ENCODE data around the gene ADPRS. TPM values are rescaled to one million over a fixed set of nuclear protein-coding genes. Genes with fewer than 3 reads are reported as not detected.

The ADPRS gene
- total RNA-seq, 1 donor from 2014 or later = 27.6 TPM

GRCh38 chr1:36128905-36129206 lies 40.2 kb downstream of the ADPRS start:
- intact Hi-C loops (cut with micrococcal nuclease) = no loop called here

GRCh38 chr1:36132029-36132428 lies 43.3 kb downstream of the ADPRS start:
- intact Hi-C loops (cut with micrococcal nuclease) = no loop called here

DNA sequence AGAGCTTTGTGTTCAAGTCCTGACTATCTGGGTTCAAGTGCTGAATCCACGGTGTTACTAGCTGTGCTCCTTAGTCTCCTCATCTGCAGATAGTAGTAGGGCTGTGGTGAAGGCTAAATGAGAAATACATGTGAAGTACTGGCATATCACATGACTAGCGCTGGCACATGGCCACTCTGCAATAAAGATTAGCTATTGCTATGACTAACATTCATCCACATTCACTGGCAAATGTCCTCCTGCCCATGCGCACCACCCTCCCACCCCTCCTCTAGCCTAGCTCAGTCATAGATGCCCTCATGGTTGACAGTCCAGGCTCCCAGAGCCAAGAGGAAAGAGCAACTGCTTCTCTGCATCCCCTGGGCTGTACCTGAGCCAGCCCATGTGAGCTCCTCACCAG lies 44.8 kb downstream of the ADPRS start:
- intact Hi-C loops (cut with micrococcal nuclease) = no loop called here

DNA sequence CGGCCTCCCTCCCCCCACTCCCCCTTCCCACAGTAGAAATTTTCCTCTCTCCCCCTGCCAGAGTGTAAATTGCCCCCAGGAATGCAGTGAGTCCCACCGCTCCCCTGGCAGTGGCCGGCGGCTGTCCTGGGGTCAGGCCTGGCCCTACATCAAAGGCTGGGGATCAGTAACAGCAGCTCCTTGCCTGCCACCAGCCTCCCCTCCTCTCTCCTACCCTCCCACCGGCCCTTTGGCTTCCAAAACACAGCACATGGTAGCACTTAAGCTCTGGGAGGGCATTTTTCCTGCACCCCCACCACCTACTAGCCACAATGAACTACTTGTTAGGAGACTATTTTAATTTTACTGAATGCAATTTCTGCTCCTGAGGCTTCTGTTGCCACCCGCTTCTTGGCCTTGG lies 45.3 kb downstream of the ADPRS start:
- intact Hi-C loops (cut with micrococcal nuclease) = loop anchor here (1.0 kb wide), 1 partner anchor 35 kb away; no protein-coding TSS in a partner anchor

- intact Hi-C loops (cut with micrococcal nuclease) = loop anchor here (1.0 kb wide), 1 partner anchor 35 kb away; no protein-coding TSS in a partner anchor
Observed at GRCh38 chr1:36134505-36135329, 46.0 kb downstream of the ADPRS start.

DNA sequence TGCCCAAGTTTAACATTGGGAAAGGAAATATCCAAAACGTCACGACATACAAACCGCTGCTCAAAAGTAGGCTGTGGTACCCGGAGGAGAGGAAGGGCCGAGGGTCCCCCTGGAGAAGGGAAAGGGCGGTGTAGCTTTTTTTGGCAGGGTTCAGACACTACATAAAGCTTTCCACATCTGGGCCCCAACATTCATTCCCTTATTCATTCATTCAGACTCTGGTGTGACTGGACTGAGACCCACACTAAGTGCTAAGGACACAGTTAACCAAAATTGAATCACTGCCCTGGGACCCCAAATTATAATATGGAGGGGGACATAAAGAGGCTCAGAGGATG lies 46.6 kb downstream of the ADPRS start:
- intact Hi-C loops (cut with micrococcal nuclease) = no loop called here

DNA sequence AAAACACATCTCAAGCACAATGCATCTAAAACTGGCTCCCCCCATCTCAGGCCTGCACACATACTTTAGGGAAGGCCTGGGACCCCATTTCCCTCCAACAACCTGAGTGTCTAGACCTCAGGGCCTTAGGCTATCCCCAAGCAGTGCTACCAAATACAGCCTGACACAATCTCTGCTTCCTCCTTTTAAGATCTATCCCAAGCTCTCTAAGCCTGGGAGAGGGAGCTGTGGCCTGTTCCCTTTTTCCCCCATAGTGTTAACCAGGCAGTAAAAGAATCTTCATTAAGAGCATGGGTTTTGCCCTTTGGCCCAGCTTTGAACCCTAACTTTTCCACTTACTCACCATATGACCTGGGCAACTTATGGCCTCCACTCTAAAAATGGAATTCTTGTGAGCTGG lies 47.1 kb downstream of the ADPRS start:
- intact Hi-C loops (cut with micrococcal nuclease) = no loop called here

GRCh38 chr1:36136535-36136934 lies 47.8 kb downstream of the ADPRS start:
- intact Hi-C loops (cut with micrococcal nuclease) = no loop called here

DNA sequence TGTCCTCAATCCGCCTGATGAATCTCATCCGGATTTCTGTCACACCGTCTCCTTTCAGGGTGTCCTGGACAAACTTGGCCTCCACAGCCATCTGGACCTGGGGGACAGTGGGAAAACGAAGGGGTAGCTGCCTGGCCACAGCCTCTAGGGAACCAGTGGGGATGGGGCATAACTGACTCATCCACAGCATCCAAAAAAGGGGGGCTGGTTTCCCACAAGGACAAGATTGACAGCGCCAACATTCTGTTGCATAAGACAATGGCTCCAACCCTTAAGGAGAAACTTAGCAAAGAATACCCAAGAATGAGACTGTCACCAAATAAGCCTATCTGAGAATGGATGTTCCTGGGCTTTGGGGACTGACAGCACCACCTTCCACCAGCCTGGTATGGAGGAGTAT lies 48.5 kb downstream of the ADPRS start:
- intact Hi-C loops (cut with micrococcal nuclease) = no loop called here

- intact Hi-C loops (cut with micrococcal nuclease) = no loop called here
Observed at GRCh38 chr1:36137776-36138175, 49.1 kb downstream of the ADPRS start.

GRCh38 chr1:36139521-36139920 lies 50.8 kb downstream of the ADPRS start:
- intact Hi-C loops (cut with micrococcal nuclease) = no loop called here

GRCh38 chr1:36142121-36142520 lies 53.4 kb downstream of the ADPRS start:
- intact Hi-C loops (cut with micrococcal nuclease) = no loop called here

DNA sequence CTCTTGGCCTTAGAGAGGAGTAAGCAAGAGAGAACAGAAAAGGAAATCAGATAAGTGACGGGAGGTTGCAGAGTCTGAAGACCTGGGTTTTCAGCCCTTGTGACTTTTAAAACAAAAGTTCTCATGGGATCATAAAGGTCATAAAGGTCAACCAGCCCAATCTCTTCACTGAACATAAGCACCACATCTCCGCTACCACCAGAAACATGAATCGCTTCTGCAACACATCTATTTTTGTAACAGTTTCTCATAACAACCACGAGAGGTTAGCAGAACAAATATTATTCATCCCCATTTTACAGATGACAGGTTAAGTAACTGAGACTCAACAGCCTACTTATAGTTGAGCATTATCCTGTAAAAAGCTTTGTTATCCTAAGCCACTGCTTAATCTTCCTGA lies 54.7 kb downstream of the ADPRS start:
- intact Hi-C loops (cut with micrococcal nuclease) = no loop called here

Other genes with a start within 250 kb of the ADPRS start
- 25.7 and 26.4 TPM in 2 replicates for gene AGO1, start 205.7 kb upstream of the ADPRS start, total RNA-seq
- 31.0 and 31.1 TPM in 2 replicates for gene AGO3, start 157.8 kb upstream of the ADPRS start, total RNA-seq
- 0.12 TPM in 1 of 2 replicates, not detected in the other for gene TEKT2, start 4.8 kb upstream of the ADPRS start, total RNA-seq
- not detected in 2 replicates for gene COL8A2, start 36.3 kb downstream of the ADPRS start, total RNA-seq
- gene TRAPPC3, start 60.6 kb downstream of the ADPRS start, total RNA-seq = 62.8 and 65.8 TPM in 2 replicates
- 256 and 260 TPM in 2 replicates for gene MAP7D1, start 67.3 kb downstream of the ADPRS start, total RNA-seq
- 139 and 146 TPM in 2 replicates for gene THRAP3, start 135.6 kb downstream of the ADPRS start, total RNA-seq
- 6.5 and 7.2 TPM in 2 replicates for gene SH3D21, start 217.5 kb downstream of the ADPRS start, total RNA-seq
- gene EVA1B, start 234.8 kb downstream of the ADPRS start, total RNA-seq = 11.6 and 11.9 TPM in 2 replicates